LNCaP clone FGC (cell line): ENCODE results near the gene TRMT112.

Experiments
- DNase-seq: peaks from one replicate; pipeline ENCODE4 v3.0.0-alpha.2; 2011; ENCODE audit warnings: low read depth
- H3K4me3 ChIP-seq: 2 replicates; pipeline ENCODE4 v1.5.1; 2011; ENCODE audit warnings: mild to moderate bottlenecking, low read depth, low read length, control low read depth
- TF ChIP-seq, protein P1 (sequence below): IDR thresholded peaks from 2 replicates; pipeline ENCODE4 v1.5.1; 2012; ENCODE audit warnings: mild to moderate bottlenecking; ENCODE audit not compliant: control insufficient read depth, insufficient read depth; ENCODE audit errors: extremely low read depth

TRMT112 gene

DNA sequence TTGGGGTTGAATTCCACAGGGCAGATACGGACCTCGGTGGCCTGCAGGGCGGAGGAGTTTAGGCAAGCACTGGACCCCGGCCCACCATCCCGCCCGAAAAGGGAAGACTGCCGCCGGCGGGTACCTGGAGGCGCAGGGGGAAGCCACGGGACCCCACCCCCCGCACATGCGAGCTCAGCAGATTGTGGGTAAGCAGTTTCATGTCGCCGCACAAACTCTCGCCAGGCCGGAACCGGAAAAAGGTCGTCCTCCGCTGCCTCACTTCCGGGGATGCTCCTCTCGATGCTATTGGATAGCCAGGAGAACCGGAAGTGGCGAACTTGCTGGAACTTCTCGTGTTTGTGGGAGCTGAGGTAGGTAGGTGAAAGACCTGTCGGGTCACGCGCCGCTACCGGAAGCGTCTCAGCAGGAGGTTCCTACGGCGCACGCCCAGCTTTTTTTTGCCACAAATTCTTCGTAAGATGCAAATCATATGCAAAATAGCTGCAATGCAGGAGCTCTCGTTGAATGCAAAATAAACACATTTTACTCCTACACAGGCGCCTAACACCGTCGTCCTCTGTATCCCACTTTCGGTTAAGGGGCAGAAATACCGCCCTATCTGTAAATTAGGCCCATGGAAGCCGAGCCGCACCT lies at the start of gene TRMT112:
Gene TRMT112, minus strand, starts transcription at position 235 of the 636 bp plus-strand sequence. Its CDS starts 33 bp downstream, at position 202.
- TF ChIP-seq, protein P1, sequence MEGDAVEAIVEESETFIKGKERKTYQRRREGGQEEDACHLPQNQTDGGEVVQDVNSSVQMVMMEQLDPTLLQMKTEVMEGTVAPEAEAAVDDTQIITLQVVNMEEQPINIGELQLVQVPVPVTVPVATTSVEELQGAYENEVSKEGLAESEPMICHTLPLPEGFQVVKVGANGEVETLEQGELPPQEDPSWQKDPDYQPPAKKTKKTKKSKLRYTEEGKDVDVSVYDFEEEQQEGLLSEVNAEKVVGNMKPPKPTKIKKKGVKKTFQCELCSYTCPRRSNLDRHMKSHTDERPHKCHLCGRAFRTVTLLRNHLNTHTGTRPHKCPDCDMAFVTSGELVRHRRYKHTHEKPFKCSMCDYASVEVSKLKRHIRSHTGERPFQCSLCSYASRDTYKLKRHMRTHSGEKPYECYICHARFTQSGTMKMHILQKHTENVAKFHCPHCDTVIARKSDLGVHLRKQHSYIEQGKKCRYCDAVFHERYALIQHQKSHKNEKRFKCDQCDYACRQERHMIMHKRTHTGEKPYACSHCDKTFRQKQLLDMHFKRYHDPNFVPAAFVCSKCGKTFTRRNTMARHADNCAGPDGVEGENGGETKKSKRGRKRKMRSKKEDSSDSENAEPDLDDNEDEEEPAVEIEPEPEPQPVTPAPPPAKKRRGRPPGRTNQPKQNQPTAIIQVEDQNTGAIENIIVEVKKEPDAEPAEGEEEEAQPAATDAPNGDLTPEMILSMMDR, result no peak
- peak; percentile 99 for DNase-seq
- H3K4me3 ChIP-seq, result peak within 1 kb of the TSS; percentile 83

DNA sequence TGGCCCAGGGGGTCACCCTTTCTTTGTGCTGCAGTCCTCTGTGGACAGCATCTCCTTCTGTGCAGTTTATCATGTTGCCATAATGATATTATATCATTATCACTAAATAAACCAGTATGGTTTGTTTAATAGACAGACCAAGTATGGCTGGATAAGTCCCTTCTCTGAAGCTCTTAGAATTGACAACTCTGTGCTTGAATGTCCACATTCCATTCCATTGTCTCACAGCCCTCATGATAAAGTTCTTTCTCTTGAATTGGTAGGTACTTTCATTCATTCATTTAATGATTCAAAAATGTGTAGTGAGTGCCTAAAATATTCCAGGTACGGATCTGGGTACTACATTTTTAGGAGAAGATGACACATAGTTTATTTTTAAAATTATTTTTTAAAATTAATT lies 49.4 kb upstream of the TRMT112 start:
- TF ChIP-seq, protein P1, result no peak
- no peak overlapping the region for H3K4me3 ChIP-seq
- no peak for DNase-seq

DNA sequence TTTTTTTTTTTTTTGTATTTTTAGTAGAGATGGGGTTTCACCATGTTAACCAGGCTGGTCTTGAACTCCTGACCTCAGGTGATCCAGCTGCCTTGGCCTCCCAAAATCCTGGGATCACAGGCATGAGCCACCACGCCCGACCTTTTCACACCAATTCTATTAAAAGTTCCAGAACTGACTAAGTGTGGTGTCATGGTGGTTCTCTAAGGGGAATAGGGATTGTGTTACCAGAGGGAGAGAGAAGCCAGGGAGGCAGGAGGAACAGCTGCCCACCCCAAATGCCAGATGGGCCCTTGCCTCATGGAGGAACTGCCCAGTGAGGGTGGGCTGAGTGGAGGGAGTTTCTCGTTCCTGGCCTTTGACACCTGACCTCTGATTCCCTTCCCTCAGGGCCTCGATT lies 47.6 kb upstream of the TRMT112 start:
- TF ChIP-seq, protein P1, result no peak
- H3K4me3 ChIP-seq, result no peak overlapping the region
- DNase-seq, result no peak

DNA sequence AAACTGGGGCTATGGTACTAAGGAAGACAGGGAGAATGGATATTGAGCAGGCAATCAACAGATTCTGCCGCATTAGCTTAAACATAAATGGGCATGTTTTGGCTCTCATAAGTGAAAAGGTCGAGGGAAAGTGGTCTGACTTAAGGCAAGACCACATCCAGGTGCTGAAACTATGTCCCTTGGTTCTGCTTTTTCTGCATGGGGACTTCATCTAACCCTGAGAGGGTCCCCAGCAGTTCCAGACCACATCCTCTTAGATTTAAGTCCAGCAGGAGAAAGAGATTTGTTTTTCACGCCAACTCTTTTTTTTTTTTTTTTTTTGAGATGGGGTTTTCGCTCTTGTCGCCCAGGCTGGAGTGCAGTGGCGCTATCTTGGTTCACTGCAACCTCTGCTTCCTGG lies 47.1 kb upstream of the TRMT112 start:
- no peak overlapping the region for H3K4me3 ChIP-seq
- no peak for DNase-seq
- TF ChIP-seq, protein P1, result no peak

DNA sequence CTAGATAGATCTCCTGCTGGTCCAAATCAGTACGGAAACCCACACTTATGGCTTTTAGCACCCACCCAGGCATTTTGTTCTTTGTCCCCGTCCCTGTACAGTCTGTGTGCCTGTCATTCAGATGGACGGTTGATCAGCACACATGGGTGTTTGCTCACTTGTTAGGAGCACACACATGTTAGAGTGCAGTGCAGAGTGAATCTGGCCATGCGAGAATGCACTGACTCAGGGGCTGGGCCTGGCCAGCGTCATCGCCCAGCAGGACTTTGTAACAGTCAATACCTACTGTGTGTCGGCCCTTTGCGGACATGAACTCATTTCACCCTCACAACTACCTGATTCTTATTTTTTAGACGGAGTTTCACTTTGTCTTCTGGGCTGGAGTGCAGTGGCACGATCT lies 45.0 kb upstream of the TRMT112 start:
- DNase-seq, result no peak
- no peak overlapping the region for H3K4me3 ChIP-seq
- TF ChIP-seq, protein P1, result no peak

DNA sequence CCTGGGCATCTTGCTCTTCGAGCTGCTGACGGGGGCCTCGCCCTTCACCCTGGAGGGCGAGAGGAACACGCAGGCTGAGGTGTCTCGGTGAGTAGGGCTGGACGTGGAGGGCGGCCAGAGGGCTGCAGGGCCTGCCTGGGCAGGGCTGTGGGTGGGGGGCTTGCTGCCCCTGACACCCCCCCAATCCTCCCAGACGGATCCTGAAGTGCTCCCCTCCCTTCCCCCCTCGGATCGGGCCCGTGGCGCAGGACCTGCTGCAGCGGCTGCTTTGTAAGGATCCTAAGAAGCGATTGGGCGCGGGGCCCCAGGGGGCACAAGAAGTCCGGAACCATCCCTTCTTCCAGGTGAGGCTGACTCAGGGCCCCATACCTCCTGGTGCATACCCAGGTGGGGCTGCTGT lies 44.3 kb upstream of the TRMT112 start:
- TF ChIP-seq, protein P1, result no peak
- H3K4me3 ChIP-seq, result no peak overlapping the region
- DNase-seq, result no peak

DNA sequence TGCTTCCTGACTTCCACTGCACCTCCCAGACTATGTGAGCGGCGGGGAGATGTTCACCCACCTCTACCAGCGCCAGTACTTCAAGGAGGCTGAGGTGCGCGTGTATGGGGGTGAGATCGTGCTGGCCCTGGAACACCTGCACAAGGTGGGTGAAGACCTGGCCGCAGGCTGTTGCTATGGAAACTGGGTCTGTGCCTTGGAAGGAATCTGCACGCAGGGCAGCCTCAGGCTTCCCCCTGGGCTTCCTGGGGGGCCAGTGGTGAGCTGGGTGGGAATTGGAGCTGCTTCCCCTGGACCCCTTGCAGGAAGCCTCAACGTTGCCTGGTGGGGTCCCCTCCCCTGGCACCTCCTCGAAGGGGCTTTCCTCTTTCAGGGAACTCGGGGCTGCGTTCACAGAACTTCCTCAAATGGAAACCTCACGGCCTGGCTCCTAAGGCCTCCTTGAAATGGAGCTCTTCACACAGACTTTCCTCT lies 43.1 kb upstream of the TRMT112 start:
- no peak for DNase-seq
- peak overlapping the region; percentile 70 for H3K4me3 ChIP-seq
- TF ChIP-seq, protein P1, result no peak
